Measurements from ENCODE around the gene OR1S2. TPM values are rescaled to one million over a fixed set of nuclear protein-coding genes. Genes with fewer than 3 reads are reported as not detected.

The OR1S2 gene
- total and polyA plus RNA-seq, 8 donors: not detected

GRCh38 chr11:58199271-58199670 is 4.7 kb downstream of the OR1S2 start:
- Histone ChIP-seq H3K36me3 (no peaks in the 10 kb centered on the region), H3K4me1 (no peaks in the 10 kb centered on the region), H3K27me3 (no peaks in the 10 kb centered on the region), H3K4me3 (no peak overlapping the region), H3K27ac (no peak overlapping the region), H3K9me3 (no peaks in the 10 kb centered on the region)
- DNase-seq: no peak
- TF ChIP-seq, protein P1, sequence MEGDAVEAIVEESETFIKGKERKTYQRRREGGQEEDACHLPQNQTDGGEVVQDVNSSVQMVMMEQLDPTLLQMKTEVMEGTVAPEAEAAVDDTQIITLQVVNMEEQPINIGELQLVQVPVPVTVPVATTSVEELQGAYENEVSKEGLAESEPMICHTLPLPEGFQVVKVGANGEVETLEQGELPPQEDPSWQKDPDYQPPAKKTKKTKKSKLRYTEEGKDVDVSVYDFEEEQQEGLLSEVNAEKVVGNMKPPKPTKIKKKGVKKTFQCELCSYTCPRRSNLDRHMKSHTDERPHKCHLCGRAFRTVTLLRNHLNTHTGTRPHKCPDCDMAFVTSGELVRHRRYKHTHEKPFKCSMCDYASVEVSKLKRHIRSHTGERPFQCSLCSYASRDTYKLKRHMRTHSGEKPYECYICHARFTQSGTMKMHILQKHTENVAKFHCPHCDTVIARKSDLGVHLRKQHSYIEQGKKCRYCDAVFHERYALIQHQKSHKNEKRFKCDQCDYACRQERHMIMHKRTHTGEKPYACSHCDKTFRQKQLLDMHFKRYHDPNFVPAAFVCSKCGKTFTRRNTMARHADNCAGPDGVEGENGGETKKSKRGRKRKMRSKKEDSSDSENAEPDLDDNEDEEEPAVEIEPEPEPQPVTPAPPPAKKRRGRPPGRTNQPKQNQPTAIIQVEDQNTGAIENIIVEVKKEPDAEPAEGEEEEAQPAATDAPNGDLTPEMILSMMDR (IDR thresholded peaks at IDR 0.05): no peak
- ATAC-seq: no peak
- WGBS, 2 donors: 16 to 27% methylated on average over 1 of the region's 1 CpG
- no peak for FAIRE-seq
- intact Hi-C loops (cut with DNase I): no loop called here

DNA sequence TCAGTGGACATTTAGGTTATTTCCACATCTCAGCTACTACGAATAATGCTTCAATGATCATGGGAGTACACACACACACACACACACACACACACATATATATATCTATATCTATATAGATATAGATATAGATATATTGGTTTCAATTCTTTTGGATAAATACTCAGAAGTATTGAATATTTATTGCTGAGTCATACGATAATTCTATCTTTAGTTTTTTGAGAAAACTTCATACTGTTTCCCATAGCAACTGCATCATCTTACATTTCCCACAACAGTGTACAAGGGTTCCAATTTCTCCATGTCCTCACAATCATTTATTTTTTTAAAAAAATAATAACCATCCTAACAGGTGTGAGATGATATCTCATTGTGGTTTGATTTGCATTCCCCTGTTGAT is 8.0 kb downstream of the OR1S2 start:
- 72 to 94% methylated on average over 2 of the region's 2 CpGs for WGBS, 2 donors

DNA sequence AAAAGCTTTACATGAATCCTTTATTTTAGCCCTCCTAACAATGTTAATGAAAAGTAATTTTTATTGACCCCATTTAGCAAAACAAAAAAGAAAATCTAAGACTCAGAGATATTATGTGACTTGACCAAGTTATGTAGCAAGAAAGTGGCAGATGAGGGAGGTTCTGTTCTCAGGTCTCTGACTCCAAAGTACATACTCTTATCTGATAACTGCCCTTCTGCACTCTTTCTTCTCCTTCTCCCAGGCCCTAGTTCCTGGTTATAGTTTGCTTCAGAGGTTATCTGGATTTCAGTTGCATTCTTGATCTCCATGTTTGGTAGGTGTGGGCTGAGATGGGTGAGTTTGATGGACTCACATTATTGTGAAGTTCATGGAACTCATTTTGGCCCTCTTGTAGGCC is 10.6 kb downstream of the OR1S2 start:
- Histone ChIP-seq H3K4me1 (no peaks in the 10 kb centered on the region), H3K9me3 (no peaks in the 10 kb centered on the region), H3K27ac (no peak overlapping the region), H3K36me3 (no peaks in the 10 kb centered on the region), H3K27me3 (no peaks in the 10 kb centered on the region), H3K4me3 (no peak overlapping the region)
- DNase-seq: no peak
- TF ChIP-seq, protein P1 (IDR thresholded peaks at IDR 0.05): no peak
- no peak for FAIRE-seq
- no peak for ATAC-seq
- intact Hi-C loops (cut with DNase I): no loop called here

More for the DNA sequence above, 8.0 kb downstream of the OR1S2 start:
- TF ChIP-seq, protein P1 (IDR thresholded peaks at IDR 0.05): no peak
- H3K4me1 ChIP-seq: no peaks in the 10 kb centered on the region
- no peaks in the 10 kb centered on the region for H3K9me3 ChIP-seq
- no peak overlapping the region for H3K27ac ChIP-seq
- no peaks in the 10 kb centered on the region for H3K36me3 ChIP-seq
- no peaks in the 10 kb centered on the region for H3K27me3 ChIP-seq
- intact Hi-C loops (cut with DNase I): no loop called here
- ATAC-seq (no peak), FAIRE-seq (no peak), DNase-seq (no peak)
- no peak overlapping the region for H3K4me3 ChIP-seq

GRCh38 chr11:58192229-58192628 is 11.7 kb downstream of the OR1S2 start:
- Histone ChIP-seq H3K27ac (no peak overlapping the region), H3K27me3 (no peaks in the 10 kb centered on the region), H3K4me1 (no peaks in the 10 kb centered on the region), H3K9me3 (no peaks in the 10 kb centered on the region), H3K4me3 (no peak overlapping the region), H3K36me3 (no peaks in the 10 kb centered on the region)
- TF ChIP-seq, protein P1 (IDR thresholded peaks at IDR 0.05): no peak
- ATAC-seq (no peak), FAIRE-seq (peak; percentile 82), DNase-seq (no peak)
- 60 to 66% methylated on average over 3 of the region's 3 CpGs for WGBS, 2 donors
- intact Hi-C loops (cut with DNase I): no loop called here

- intact Hi-C loops (cut with DNase I): no loop called here
- FAIRE-seq: no peak
- DNase-seq: no peak
- no peak within 1 kb of the TSS for H3K4me3 ChIP-seq
- no peak within 1 kb of the TSS for H3K27ac ChIP-seq
- no peak for ATAC-seq
- no peaks in the 10 kb centered on the region for H3K9me3 ChIP-seq
- H3K4me1 ChIP-seq: no peaks in the 10 kb centered on the region
- H3K36me3 ChIP-seq: no peaks in the 10 kb centered on the region
- TF ChIP-seq, protein P1 (IDR thresholded peaks at IDR 0.05): no peak
- H3K27me3 ChIP-seq: no peaks in the 10 kb centered on the region
- WGBS, 2 donors: 77 to 83% methylated on average over 2 of the region's 2 CpGs
Observed at GRCh38 chr11:58188770-58189169, 15.2 kb downstream of the OR1S2 start, which contains the start of gene OR9Q2. OR9Q2 (plus strand) TSS chr11:58189070; CDS start chr11:58190491, 1,421 bp downstream.
